Kidney (tissue), 14 donors: Measurements from ENCODE around the gene ABCA1. TPM values are rescaled to one million over a fixed set of nuclear protein-coding genes. Genes with fewer than 3 reads are reported as not detected.
"Not testable (repeated sequence)": the region's sequence is repeated elsewhere in the genome, so short reads cannot be mapped to it uniquely, and the experiment has no call there.

Experiments
- DNase-seq, 5 donors: peaks; one replicate each; pipeline ENCODE4 v3.0.0-alpha.2; 2013 to 2020
- FAIRE-seq: peaks from 2 replicates; lab custom pipeline; 2012; peaks lifted over from hg19 to GRCh38; lab: Jason Lieb, UNC
- H3K27ac ChIP-seq, 2 donors: one replicate each; pipeline ENCODE4 v1.7.0; 2013; ENCODE audit warnings: low read depth in 2 of 2, low read length in 2 of 2, inconsistent platforms in 1 of 2
- H3K27me3 ChIP-seq: one replicate; pipeline ENCODE4 v1.7.1; 2013; ENCODE audit warnings: low read length, inconsistent platforms; ENCODE audit not compliant: control insufficient read depth, insufficient read depth
- H3K36me3 ChIP-seq, 3 donors: one replicate each; pipeline versions ENCODE4 v1.7.0 to v1.7.1; 2013; ENCODE audit warnings: low read length in 3 of 3, control low read depth in 1 of 3, inconsistent platforms in 1 of 3; ENCODE audit not compliant: insufficient read depth in 3 of 3, control insufficient read depth in 2 of 3
- H3K4me1 ChIP-seq, 3 donors: one replicate each; pipeline versions ENCODE4 v1.7.0 to v1.7.1; 2013; ENCODE audit warnings: low read length in 3 of 3, inconsistent platforms in 1 of 3, low read depth in 1 of 3; ENCODE audit not compliant: control insufficient read depth in 2 of 3, insufficient read depth in 2 of 3
- H3K4me3 ChIP-seq, 3 donors: one replicate each; pipeline versions ENCODE4 v1.7.0 to v1.8.1; 2013; ENCODE audit warnings: low read length in 3 of 3, control low read depth in 1 of 3, inconsistent platforms in 1 of 3
- H3K9ac ChIP-seq, 3 donors: one replicate each; pipeline versions ENCODE4 v1.7.0 to v1.7.1; 2013; ENCODE audit warnings: low read length in 3 of 3, control low read depth in 1 of 3, inconsistent platforms in 1 of 3
- H3K9me3 ChIP-seq, 3 donors: one replicate each; pipeline versions ENCODE4 v1.7.0 to v1.7.1; 2013; ENCODE audit warnings: low read length in 3 of 3, control low read depth in 1 of 3, inconsistent platforms in 1 of 3; ENCODE audit not compliant: control insufficient read depth in 2 of 3, insufficient read depth in 1 of 3
- CTCF ChIP-seq: IDR thresholded peaks from 3 replicates; pipeline ENCODE4 v1.5.1; 2012; ENCODE audit warnings: mild to moderate bottlenecking, moderate library complexity, borderline replicate concordance; ENCODE audit not compliant: insufficient read depth; ENCODE audit errors: extremely low read depth
- intact Hi-C: fragments of 100-400 bp; cut with DNase I; formaldehyde crosslinking; loops from one replicate; pipeline ENCODE4 v1.11.1; 2022
- polyA plus RNA-seq: library from polyadenylated mRNA; stranded (reverse); fragments of 350-450 nt; fragmentation: Illumina TruSeq; extraction: RNeasy Lipid Tissue Mini Kit (QIAGEN cat#74804); gene quantifications from one replicate; pipeline ENCODE4 v1.2.3, GENCODE V29; 2014; ENCODE audit warnings: low read depth, low replicate concordance; ENCODE audit not compliant: insufficient read depth
- total RNA-seq: library from RNA; stranded (reverse); fragmentation: NEBNext Ultra II Directional; extraction: Animal tissue kit (Norgen Biotek cat#: 25700); gene quantifications from one replicate; pipeline ENCODE4 v1.2.1, GENCODE V29; 2021
- donor health status: control.
- donor health status: control.
- donor health status: control.
- donor health status: control.
- donor health status: control.
- donor health status: DM: yes; HTN: yes; CAD: no.
- donor health status: Normal renal cell carcinoma (clear cell type).

The ABCA1 gene
- total and polyA plus RNA-seq, 2 donors from 2014 or later: 1.4 to 26.1 TPM

DNA sequence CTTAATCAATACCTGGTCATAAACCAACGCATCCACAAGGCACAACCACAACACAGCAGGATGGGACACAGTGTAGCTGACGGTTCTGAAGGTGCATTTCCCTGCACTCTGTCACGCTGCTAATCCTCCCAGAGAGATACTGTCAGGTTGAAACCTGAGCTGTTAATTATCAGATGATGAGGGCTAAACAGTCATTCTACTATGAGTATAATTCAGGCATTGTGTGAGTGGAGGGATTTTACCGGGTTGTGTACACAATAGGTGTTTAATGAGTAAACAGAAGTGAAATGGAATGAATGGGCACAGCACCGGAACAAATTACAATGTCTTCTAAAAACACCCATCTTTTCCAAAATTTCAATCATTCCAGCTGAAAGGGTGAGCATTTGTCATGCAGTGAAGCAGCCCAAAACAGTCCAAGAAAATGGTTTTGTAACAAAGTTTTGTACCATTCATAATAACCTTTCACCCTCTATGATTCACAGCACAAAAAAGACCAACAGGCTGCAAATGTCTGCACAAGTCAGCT lies 71.5 kb downstream of the ABCA1 start:
- H3K4me1 ChIP-seq: no peaks in the 10 kb centered on the region
- H3K27ac ChIP-seq: no peak overlapping the region
- H3K4me3 ChIP-seq: no peak overlapping the region
- TF ChIP-seq CTCF: no peak
- H3K9ac ChIP-seq: no peak overlapping the region
- no peaks in the 10 kb centered on the region for H3K27me3 ChIP-seq
- intact Hi-C loops: no loop called here
- H3K36me3 ChIP-seq: peaks cover 0 to 21% (median 6%) of the 10 kb centered on the region in 3 donors
- no peaks in the 10 kb centered on the region for H3K9me3 ChIP-seq
- FAIRE-seq: no peak
- DNase-seq: no peak

DNA sequence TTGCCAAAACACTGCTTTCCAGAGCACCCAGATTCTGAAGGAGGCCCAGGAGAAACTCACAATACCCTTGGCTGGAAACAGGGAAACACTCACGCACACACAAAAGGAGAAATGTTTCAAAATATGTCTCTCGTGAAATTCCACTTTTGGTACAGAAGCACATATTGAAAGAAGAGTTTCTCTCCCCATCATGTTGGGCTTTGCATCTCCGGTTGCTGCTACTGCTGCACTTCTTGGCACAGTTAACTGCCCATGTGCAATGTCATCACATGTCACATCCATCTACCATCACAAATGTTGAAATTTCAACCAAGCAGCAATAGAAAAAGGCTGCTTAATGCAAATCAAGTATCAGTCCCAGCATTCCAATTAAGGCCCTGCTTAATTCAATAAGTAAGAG lies 72.1 kb downstream of the ABCA1 start:
- Histone ChIP-seq H3K36me3 (peaks cover 0 to 21% (median 4%) of the 10 kb centered on the region in 3 donors), H3K4me1 (no peaks in the 10 kb centered on the region), H3K9ac (no peak overlapping the region), H3K27me3 (no peaks in the 10 kb centered on the region), H3K4me3 (no peak overlapping the region), H3K27ac (no peak overlapping the region), H3K9me3 (no peaks in the 10 kb centered on the region)
- no peak for FAIRE-seq
- intact Hi-C loops: no loop called here
- TF ChIP-seq CTCF: no peak
- DNase-seq: no peak

DNA sequence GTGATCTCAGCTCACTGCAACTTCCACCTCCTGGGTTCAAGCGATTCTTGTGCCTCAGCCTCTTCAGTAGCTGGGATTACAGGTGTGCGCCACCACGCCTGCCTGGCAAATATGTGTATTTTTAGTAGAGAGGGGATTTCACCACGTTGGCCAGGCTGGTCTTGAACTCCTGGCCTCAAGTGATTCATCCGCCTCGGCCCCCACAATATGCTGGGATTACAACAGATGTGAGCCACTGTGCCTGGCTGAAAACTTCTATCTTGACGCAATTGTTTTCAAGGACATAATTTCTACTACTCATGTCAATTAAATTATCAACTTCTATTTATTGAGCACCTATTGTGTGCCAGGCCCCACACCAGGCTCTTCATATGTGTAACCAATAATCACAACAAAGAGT lies 72.7 kb downstream of the ABCA1 start:
- H3K27me3 ChIP-seq, FAIRE-seq, H3K4me3 ChIP-seq, H3K4me1 ChIP-seq, DNase-seq, H3K9ac ChIP-seq, H3K9me3 ChIP-seq, intact Hi-C loops, H3K27ac ChIP-seq: not testable (repeated sequence)
- H3K36me3 ChIP-seq: peaks cover 0 to 21% (median 4%) of the 10 kb centered on the region in 3 donors

- no peaks in the 10 kb centered on the region for H3K27me3 ChIP-seq
- no peak overlapping the region for H3K4me3 ChIP-seq
- H3K27ac ChIP-seq: no peak overlapping the region
- H3K9me3 ChIP-seq: no peaks in the 10 kb centered on the region
- no peak overlapping the region for H3K9ac ChIP-seq
- FAIRE-seq: no peak
- H3K4me1 ChIP-seq: no peaks in the 10 kb centered on the region
- intact Hi-C loops: no loop called here
- no peak for TF ChIP-seq CTCF
- no peak for DNase-seq
- peaks cover 0 to 21% (median 4%) of the 10 kb centered on the region in 3 donors for H3K36me3 ChIP-seq
Measured at GRCh38 chr9:104854613-104855012, 73.3 kb downstream of the ABCA1 start.
